Measurements from ENCODE around the gene MRPL2. TPM values are rescaled to one million over a fixed set of nuclear protein-coding genes. Genes with fewer than 3 reads are reported as not detected.
A peak's percentile ranks its signal among the peaks of the same experiment; 100 is the strongest.
"Not testable (repeated sequence)": the region's sequence is repeated elsewhere in the genome, so short reads cannot be mapped to it uniquely, and the experiment has no call there.

The MRPL2 gene
- total RNA-seq, 1 donor from 2014 or later = 45.7 TPM

GRCh38 chr6:43043310-43043709, 15.9 kb downstream of the MRPL2 start:
- no peaks in the 10 kb centered on the region for H3K9me3 Mint-ChIP-seq
- no peaks in the 10 kb centered on the region for H3K4me1 Mint-ChIP-seq
- no peak for DNase-seq (ENCODE audit: low read depth, low spot score)
- H3K36me3 Mint-ChIP-seq (ENCODE audit: low read depth) = peaks cover 9% of the 10 kb centered on the region
- TF ChIP-seq CTCF (conservative IDR thresholded peaks at IDR 0.05) = no peak
- H3K27ac Mint-ChIP-seq (ENCODE audit: unreplicated experiment) = no peak overlapping the region
- no peaks in the 10 kb centered on the region for H3K27me3 Mint-ChIP-seq (ENCODE audit: low read depth)
- H3K4me3 Mint-ChIP-seq = no peak overlapping the region

- H3K27ac Mint-ChIP-seq (ENCODE audit: unreplicated experiment) = peak overlapping the region; percentile 43
- not testable (repeated sequence) for DNase-seq (ENCODE audit: low read depth, low spot score); H3K36me3 Mint-ChIP-seq (ENCODE audit: low read depth); H3K4me1 Mint-ChIP-seq; H3K27me3 Mint-ChIP-seq (ENCODE audit: low read depth); H3K4me3 Mint-ChIP-seq; H3K9me3 Mint-ChIP-seq
These were observed 17.8 kb downstream of the MRPL2 start for GRCh38 chr6:43041475-43041874.

- no peaks in the 10 kb centered on the region for H3K4me1 Mint-ChIP-seq
- peaks cover 9% of the 10 kb centered on the region for H3K36me3 Mint-ChIP-seq (ENCODE audit: low read depth)
- H3K9me3 Mint-ChIP-seq = no peaks in the 10 kb centered on the region
- no peak for TF ChIP-seq CTCF (conservative IDR thresholded peaks at IDR 0.05)
- H3K27me3 Mint-ChIP-seq (ENCODE audit: low read depth) = no peaks in the 10 kb centered on the region
- no peak overlapping the region for H3K27ac Mint-ChIP-seq (ENCODE audit: unreplicated experiment)
- no peak for DNase-seq (ENCODE audit: low read depth, low spot score)
- H3K4me3 Mint-ChIP-seq = no peak overlapping the region
These were observed 18.5 kb downstream of the MRPL2 start for GRCh38 chr6:43040542-43041257.

GRCh38 chr6:43038727-43039126, 20.5 kb downstream of the MRPL2 start:
- Mint-ChIP-seq H3K36me3 (ENCODE audit: low read depth) (peaks cover 13% of the 10 kb centered on the region), H3K4me1 (no peaks in the 10 kb centered on the region)

GRCh38 chr6:43037706-43038105, 21.5 kb downstream of the MRPL2 start:
- no peak for TF ChIP-seq CTCF (conservative IDR thresholded peaks at IDR 0.05)
- Mint-ChIP-seq H3K4me3 (no peak overlapping the region), H3K9me3 (no peaks in the 10 kb centered on the region), H3K4me1 (no peaks in the 10 kb centered on the region), H3K27me3 (ENCODE audit: low read depth) (no peaks in the 10 kb centered on the region), H3K36me3 (ENCODE audit: low read depth) (peaks cover 13% of the 10 kb centered on the region), H3K27ac (ENCODE audit: unreplicated experiment) (no peak overlapping the region)
- no peak for DNase-seq (ENCODE audit: low read depth, low spot score)

More at GRCh38 chr6:43038727-43039126, 20.5 kb downstream of the MRPL2 start:
- no peak for TF ChIP-seq CTCF (conservative IDR thresholded peaks at IDR 0.05)
- Mint-ChIP-seq H3K27me3 (ENCODE audit: low read depth) (no peaks in the 10 kb centered on the region), H3K9me3 (no peaks in the 10 kb centered on the region), H3K27ac (ENCODE audit: unreplicated experiment) (no peak overlapping the region), H3K4me3 (no peak overlapping the region)
- DNase-seq (ENCODE audit: low read depth, low spot score) = no peak

GRCh38 chr6:43037197-43037596, 22.0 kb downstream of the MRPL2 start:
- no peaks in the 10 kb centered on the region for H3K27me3 Mint-ChIP-seq (ENCODE audit: low read depth)
- H3K36me3 Mint-ChIP-seq (ENCODE audit: low read depth) = peaks cover 13% of the 10 kb centered on the region
- H3K4me3 Mint-ChIP-seq = peak overlapping the region; percentile 22
- TF ChIP-seq CTCF (conservative IDR thresholded peaks at IDR 0.05) = no peak
- DNase-seq (ENCODE audit: low read depth, low spot score) = no peak
- no peaks in the 10 kb centered on the region for H3K4me1 Mint-ChIP-seq
- H3K9me3 Mint-ChIP-seq = no peaks in the 10 kb centered on the region
- no peak overlapping the region for H3K27ac Mint-ChIP-seq (ENCODE audit: unreplicated experiment)
